ENCODE data around the gene TRPM5. TPM values are rescaled to one million over a fixed set of nuclear protein-coding genes. Genes with fewer than 3 reads are reported as not detected.

The TRPM5 gene
- total RNA-seq, 2 experiments from 2014 or later = not detected

- DNase-seq (ENCODE audit: low spot score) = no peak
- Histone ChIP-seq H4K20me1 (ENCODE audit: insufficient read depth, low read length) (no peaks in the 10 kb centered on the region), H3K27ac (ENCODE audit: low read depth, low read length, poor library complexity, severe bottlenecking) (no peak overlapping the region), H3K4me1 (ENCODE audit: insufficient read depth, low read length, poor library complexity, severe bottlenecking) (no peaks in the 10 kb centered on the region), H3K4me2 (ENCODE audit: low read length) (no peak overlapping the region), H2AFZ (ENCODE audit: low read length) (no peak overlapping the region), H3K4me3 (ENCODE audit: low read depth, low read length, poor library complexity, severe bottlenecking) (no peak overlapping the region), H3K79me2 (ENCODE audit: insufficient read depth, low read depth, low read length) (no peaks in the 10 kb centered on the region), H3K9me3 (ENCODE audit: low read length) (no peaks in the 10 kb centered on the region), H3K9me2 (ENCODE audit: insufficient read depth, low read length) (no peaks in the 10 kb centered on the region), H3K36me3 (ENCODE audit: insufficient read depth, low read length) (no peaks in the 10 kb centered on the region)
- TF ChIP-seq EZH2phosphoT487 (IDR thresholded peaks at IDR 0.05; ENCODE audit: borderline replicate concordance, low read depth, low read length) (no peak), CTCF (conservative IDR thresholded peaks at IDR 0.05; ENCODE audit: low read length) (no peak)
- CTCF ChIA-PET (ENCODE audit: unreplicated experiment) = interaction anchor here (4.7 kb wide), 1 partner anchor 113 kb away, joined by 44 read pairs; no protein-coding TSS in a partner anchor
- BruUV-seq (replicated peaks) = no TSS peak
- POLR2A ChIA-PET = interaction anchor here (0.7 kb wide), 2 partner anchors 112 to 122 kb away, joined by 3 to 6 read pairs; no protein-coding TSS in a partner anchor
- intact Hi-C loops (cut with micrococcal nuclease; ENCODE audit: unreplicated experiment) = loop anchor here (1.0 kb wide), 2 partner anchors 114 to 222 kb away; no protein-coding TSS in a partner anchor
Observed at GRCh38 chr11:2418693-2419360, 25.5 kb downstream of the TRPM5 start.

- no peak overlapping the region for H2AFZ ChIP-seq (ENCODE audit: low read length)
- no peak overlapping the region for H3K27ac ChIP-seq (ENCODE audit: low read depth, low read length, poor library complexity, severe bottlenecking)
- no peaks in the 10 kb centered on the region for H3K36me3 ChIP-seq (ENCODE audit: insufficient read depth, low read length)
- DNase-seq (ENCODE audit: low spot score) = no peak
- H3K4me2 ChIP-seq (ENCODE audit: low read length) = no peak overlapping the region
- ChIA-PET POLR2A (no interaction called here), CTCF (ENCODE audit: unreplicated experiment) (interaction anchor here (4.7 kb wide), 1 partner anchor 112 kb away, joined by 44 read pairs; no protein-coding TSS in a partner anchor)
- no peaks in the 10 kb centered on the region for H3K9me3 ChIP-seq (ENCODE audit: low read length)
- no peaks in the 10 kb centered on the region for H4K20me1 ChIP-seq (ENCODE audit: insufficient read depth, low read length)
- no peak overlapping the region for H3K4me3 ChIP-seq (ENCODE audit: low read depth, low read length, poor library complexity, severe bottlenecking)
- no peak for TF ChIP-seq EZH2phosphoT487 (IDR thresholded peaks at IDR 0.05; ENCODE audit: borderline replicate concordance, low read depth, low read length)
- TF ChIP-seq CTCF (conservative IDR thresholded peaks at IDR 0.05; ENCODE audit: low read length) = no peak
- H3K4me1 ChIP-seq (ENCODE audit: insufficient read depth, low read length, poor library complexity, severe bottlenecking) = no peaks in the 10 kb centered on the region
- BruUV-seq (replicated peaks) = no TSS peak
- no peaks in the 10 kb centered on the region for H3K79me2 ChIP-seq (ENCODE audit: insufficient read depth, low read depth, low read length)
- no peaks in the 10 kb centered on the region for H3K9me2 ChIP-seq (ENCODE audit: insufficient read depth, low read length)
- intact Hi-C loops (cut with micrococcal nuclease; ENCODE audit: unreplicated experiment) = no loop called here
Observed at GRCh38 chr11:2417856-2418692, 26.2 kb downstream of the TRPM5 start.

All from OCI-LY7 (cell line).